ENCODE measurements around the gene RIC8B.

RIC8B gene

GRCh38 chr12:106759526-106760183, 14.8 kb upstream of the RIC8B start:
- no peak for DNase-seq

GRCh38 chr12:106760184-106760531, 14.3 kb upstream of the RIC8B start:
- peak; percentile 5 for DNase-seq

- DNase-seq: no peak
Measured at GRCh38 chr12:106764220-106764619, 10.3 kb upstream of the RIC8B start.

GRCh38 chr12:106764738-106765137, 9.7 kb upstream of the RIC8B start:
- no peak for DNase-seq

- DNase-seq: no peak
Measured at GRCh38 chr12:106766393-106766826, 8.1 kb upstream of the RIC8B start.

- DNase-seq: no peak
Measured at GRCh38 chr12:106767206-106767605, 7.3 kb upstream of the RIC8B start.

GRCh38 chr12:106767954-106768822, 6.3 kb upstream of the RIC8B start:
- no peak for DNase-seq

- no peak for DNase-seq
Measured at GRCh38 chr12:106769078-106769477, 5.4 kb upstream of the RIC8B start.

GRCh38 chr12:106769546-106769945, 4.9 kb upstream of the RIC8B start:
- no peak for DNase-seq

- DNase-seq: no peak
Measured at GRCh38 chr12:106771425-106771824, 3.1 kb upstream of the RIC8B start.

- no peak for DNase-seq
Measured at GRCh38 chr12:106773286-106774004, 1.0 kb upstream of the RIC8B start.

- no peak for DNase-seq
Measured at GRCh38 chr12:106774808-106775524, 484 bp downstream of the RIC8B start.

GRCh38 chr12:106776897-106777296, 2.4 kb downstream of the RIC8B start:
- DNase-seq: no peak

- DNase-seq: no peak
Measured at GRCh38 chr12:106780010-106780631, 5.6 kb downstream of the RIC8B start.

- no peak for DNase-seq
Measured at GRCh38 chr12:106782619-106783018, 8.1 kb downstream of the RIC8B start.

- DNase-seq: no peak
Measured at GRCh38 chr12:106783515-106783914, 9.0 kb downstream of the RIC8B start.

GRCh38 chr12:106790020-106790419, 15.5 kb downstream of the RIC8B start:
- no peak for DNase-seq

- DNase-seq: no peak
Measured at GRCh38 chr12:106791531-106791930, 17.0 kb downstream of the RIC8B start.

GRCh38 chr12:106794369-106794768, 19.9 kb downstream of the RIC8B start:
- no peak for DNase-seq

- DNase-seq: no peak
Measured at GRCh38 chr12:106801167-106801708, 26.8 kb downstream of the RIC8B start.

GRCh38 chr12:106801830-106802533, 27.5 kb downstream of the RIC8B start:
- DNase-seq: no peak

GRCh38 chr12:106804668-106805067, 30.2 kb downstream of the RIC8B start:
- no peak for DNase-seq
